ENCODE results near the gene FLRT1.

DNA sequence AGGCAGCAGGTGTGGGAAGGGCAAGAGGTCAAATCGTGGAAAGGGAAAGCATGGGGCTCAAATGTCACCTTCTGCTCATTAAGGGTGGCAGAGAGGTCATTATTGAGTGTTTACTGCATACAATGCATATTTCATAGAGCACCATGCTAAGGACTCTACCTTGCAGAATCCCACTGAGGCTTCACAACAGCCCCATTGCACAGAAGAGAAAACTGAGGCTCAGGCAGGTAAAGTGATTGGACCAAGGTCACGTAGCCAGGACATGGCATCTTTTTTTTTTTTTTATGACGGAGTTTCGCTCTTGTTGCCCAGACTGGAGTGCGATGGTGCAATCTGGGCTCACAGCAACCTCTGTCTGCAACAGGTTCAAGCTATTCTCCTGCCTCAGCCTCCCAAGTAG, 7.8 kb downstream of the FLRT1 start:
- TF ChIP-seq, protein P1, sequence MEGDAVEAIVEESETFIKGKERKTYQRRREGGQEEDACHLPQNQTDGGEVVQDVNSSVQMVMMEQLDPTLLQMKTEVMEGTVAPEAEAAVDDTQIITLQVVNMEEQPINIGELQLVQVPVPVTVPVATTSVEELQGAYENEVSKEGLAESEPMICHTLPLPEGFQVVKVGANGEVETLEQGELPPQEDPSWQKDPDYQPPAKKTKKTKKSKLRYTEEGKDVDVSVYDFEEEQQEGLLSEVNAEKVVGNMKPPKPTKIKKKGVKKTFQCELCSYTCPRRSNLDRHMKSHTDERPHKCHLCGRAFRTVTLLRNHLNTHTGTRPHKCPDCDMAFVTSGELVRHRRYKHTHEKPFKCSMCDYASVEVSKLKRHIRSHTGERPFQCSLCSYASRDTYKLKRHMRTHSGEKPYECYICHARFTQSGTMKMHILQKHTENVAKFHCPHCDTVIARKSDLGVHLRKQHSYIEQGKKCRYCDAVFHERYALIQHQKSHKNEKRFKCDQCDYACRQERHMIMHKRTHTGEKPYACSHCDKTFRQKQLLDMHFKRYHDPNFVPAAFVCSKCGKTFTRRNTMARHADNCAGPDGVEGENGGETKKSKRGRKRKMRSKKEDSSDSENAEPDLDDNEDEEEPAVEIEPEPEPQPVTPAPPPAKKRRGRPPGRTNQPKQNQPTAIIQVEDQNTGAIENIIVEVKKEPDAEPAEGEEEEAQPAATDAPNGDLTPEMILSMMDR (conservative IDR thresholded peaks at IDR 0.05 in 1 of 2, IDR thresholded peaks at IDR 0.05 in 1 of 2; ENCODE audit: low read depth in 1 of 2, low read length in 2 of 2) = no peak
- no peak for TF ChIP-seq EZH2 (IDR thresholded peaks at IDR 0.05; ENCODE audit: low read length, missing control alignments)

Measured in fibroblast of lung (primary cell).